ENCODE measurements around the gene SLC2A13.
A peak's percentile ranks its signal among the peaks of the same experiment; 100 is the strongest.
"Not testable (repeated sequence)": the region's sequence is repeated elsewhere in the genome, so short reads cannot be mapped to it uniquely, and the experiment has no call there.

Gene SLC2A13

GRCh38 chr12:40063414-40063813 is 42.5 kb downstream of the SLC2A13 start:
- peaks cover 16% of the 10 kb centered on the region for H3K4me1 ChIP-seq (ENCODE audit: control insufficient read depth, insufficient read depth, low read length)
- no peaks in the 10 kb centered on the region for H3K27me3 ChIP-seq (replicated peaks; ENCODE audit: control insufficient read depth, insufficient read depth, low read length)
- H3K9ac ChIP-seq (ENCODE audit: low read length): no peak overlapping the region
- H3K36me3 ChIP-seq (ENCODE audit: control insufficient read depth, insufficient read depth, low read length, severe bottlenecking): no peaks in the 10 kb centered on the region
- DNase-seq (ENCODE audit: low read depth): no peak
- H3K9me3 ChIP-seq (ENCODE audit: control insufficient read depth, low read length): no peaks in the 10 kb centered on the region
- H3K4me3 ChIP-seq (ENCODE audit: low read length): no peak overlapping the region

DNA sequence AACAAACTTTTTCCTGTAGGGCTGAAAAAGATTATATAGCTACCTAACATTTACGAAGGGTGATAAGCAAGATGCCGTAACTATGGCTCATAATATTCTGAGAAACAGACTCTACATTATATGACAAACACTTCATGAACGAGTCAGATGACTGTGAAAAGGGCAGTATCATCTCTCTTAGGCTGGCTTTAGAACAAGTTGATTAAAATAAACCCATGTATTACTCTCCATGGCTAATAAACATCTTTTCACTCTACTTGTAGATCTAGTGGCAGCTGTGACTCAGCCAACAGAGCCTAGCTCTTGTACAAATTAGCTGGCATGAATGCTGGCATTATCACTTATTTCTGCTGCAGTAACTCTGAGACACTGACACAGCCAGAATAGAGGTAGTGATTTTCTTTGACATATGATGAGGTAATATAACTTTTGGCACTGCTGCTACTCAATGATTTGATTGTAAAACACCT is 47.1 kb downstream of the SLC2A13 start:
- no peak for DNase-seq (ENCODE audit: low read depth)
- H3K9ac ChIP-seq (ENCODE audit: low read length): no peak overlapping the region
- no peaks in the 10 kb centered on the region for H3K27me3 ChIP-seq (replicated peaks; ENCODE audit: control insufficient read depth, insufficient read depth, low read length)
- no peak overlapping the region for H3K4me3 ChIP-seq (ENCODE audit: low read length)
- peaks cover 25% of the 10 kb centered on the region for H3K4me1 ChIP-seq (ENCODE audit: control insufficient read depth, insufficient read depth, low read length)
- H3K36me3 ChIP-seq (ENCODE audit: control insufficient read depth, insufficient read depth, low read length, severe bottlenecking): no peaks in the 10 kb centered on the region
- H3K9me3 ChIP-seq (ENCODE audit: control insufficient read depth, low read length): no peaks in the 10 kb centered on the region

GRCh38 chr12:40056373-40056772 is 49.5 kb downstream of the SLC2A13 start:
- H3K9ac ChIP-seq (ENCODE audit: low read length): no peak overlapping the region
- H3K4me3 ChIP-seq (ENCODE audit: low read length): no peak overlapping the region
- no peaks in the 10 kb centered on the region for H3K27me3 ChIP-seq (replicated peaks; ENCODE audit: control insufficient read depth, insufficient read depth, low read length)
- H3K36me3 ChIP-seq (ENCODE audit: control insufficient read depth, insufficient read depth, low read length, severe bottlenecking): no peaks in the 10 kb centered on the region
- peaks cover 25% of the 10 kb centered on the region for H3K4me1 ChIP-seq (ENCODE audit: control insufficient read depth, insufficient read depth, low read length)
- DNase-seq (ENCODE audit: low read depth): no peak
- no peaks in the 10 kb centered on the region for H3K9me3 ChIP-seq (ENCODE audit: control insufficient read depth, low read length)

DNA sequence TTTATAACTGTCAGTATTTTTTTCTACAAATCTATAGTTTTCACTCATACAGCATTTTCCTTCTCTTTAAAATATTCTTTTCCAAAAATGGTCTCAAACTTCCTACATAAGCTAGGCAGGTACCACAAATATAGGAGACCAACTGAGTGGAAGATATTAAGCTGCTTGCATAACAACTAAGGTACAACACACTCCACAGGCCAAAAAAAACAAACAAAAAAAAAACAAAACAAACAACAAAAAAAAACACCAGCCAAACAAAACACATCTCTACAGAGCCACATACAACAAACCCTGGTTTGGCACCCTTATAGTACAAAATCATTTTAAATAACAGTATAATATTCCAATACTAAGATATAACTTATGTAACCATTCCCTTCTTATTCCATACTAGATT is 50.1 kb downstream of the SLC2A13 start:
- no peaks in the 10 kb centered on the region for H3K36me3 ChIP-seq (ENCODE audit: control insufficient read depth, insufficient read depth, low read length, severe bottlenecking)
- peaks cover 25% of the 10 kb centered on the region for H3K4me1 ChIP-seq (ENCODE audit: control insufficient read depth, insufficient read depth, low read length)
- no peaks in the 10 kb centered on the region for H3K27me3 ChIP-seq (replicated peaks; ENCODE audit: control insufficient read depth, insufficient read depth, low read length)
- no peaks in the 10 kb centered on the region for H3K9me3 ChIP-seq (ENCODE audit: control insufficient read depth, low read length)
- H3K9ac ChIP-seq (ENCODE audit: low read length): no peak overlapping the region
- H3K4me3 ChIP-seq (ENCODE audit: low read length): no peak overlapping the region
- DNase-seq (ENCODE audit: low read depth): no peak

DNA sequence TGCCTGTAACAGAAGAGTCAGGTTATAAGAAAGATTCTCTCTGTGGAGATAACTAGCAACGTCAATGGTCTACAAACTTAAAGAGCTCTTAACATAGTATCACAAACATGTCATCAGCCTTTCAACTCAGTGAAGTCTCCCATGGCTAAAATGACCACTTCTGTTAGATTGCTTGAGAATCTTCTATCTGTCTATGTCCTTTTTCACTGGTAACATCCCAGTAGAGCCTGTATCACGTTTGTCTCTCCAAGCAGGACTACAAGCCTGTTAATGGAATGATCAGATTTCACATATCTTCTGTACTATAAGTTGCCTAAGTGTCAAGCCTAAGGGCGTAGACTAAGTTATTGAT is 50.7 kb downstream of the SLC2A13 start:
- no peaks in the 10 kb centered on the region for H3K27me3 ChIP-seq (replicated peaks; ENCODE audit: control insufficient read depth, insufficient read depth, low read length)
- DNase-seq (ENCODE audit: low read depth): no peak
- peak overlapping the region; percentile 63 for H3K4me3 ChIP-seq (ENCODE audit: low read length)
- no peaks in the 10 kb centered on the region for H3K36me3 ChIP-seq (ENCODE audit: control insufficient read depth, insufficient read depth, low read length, severe bottlenecking)
- H3K9ac ChIP-seq (ENCODE audit: low read length): no peak overlapping the region
- peaks cover 21% of the 10 kb centered on the region for H3K4me1 ChIP-seq (ENCODE audit: control insufficient read depth, insufficient read depth, low read length)
- no peaks in the 10 kb centered on the region for H3K9me3 ChIP-seq (ENCODE audit: control insufficient read depth, low read length)

- H3K4me3 ChIP-seq (ENCODE audit: low read length): peak overlapping the region; percentile 63
- DNase-seq (ENCODE audit: low read depth): peak; percentile 24
- H3K9me3 ChIP-seq (ENCODE audit: control insufficient read depth, low read length): no peaks in the 10 kb centered on the region
- no peak overlapping the region for H3K9ac ChIP-seq (ENCODE audit: low read length)
- H3K36me3 ChIP-seq (ENCODE audit: control insufficient read depth, insufficient read depth, low read length, severe bottlenecking): no peaks in the 10 kb centered on the region
- peaks cover 20% of the 10 kb centered on the region for H3K4me1 ChIP-seq (ENCODE audit: control insufficient read depth, insufficient read depth, low read length)
- no peaks in the 10 kb centered on the region for H3K27me3 ChIP-seq (replicated peaks; ENCODE audit: control insufficient read depth, insufficient read depth, low read length)
Measured at GRCh38 chr12:40054555-40055227, 51.2 kb downstream of the SLC2A13 start.

GRCh38 chr12:40049268-40049667 is 56.6 kb downstream of the SLC2A13 start:
- H3K27me3 ChIP-seq (replicated peaks; ENCODE audit: control insufficient read depth, insufficient read depth, low read length): no peaks in the 10 kb centered on the region
- no peak overlapping the region for H3K4me3 ChIP-seq (ENCODE audit: low read length)
- H3K4me1 ChIP-seq (ENCODE audit: control insufficient read depth, insufficient read depth, low read length): peaks cover 3% of the 10 kb centered on the region
- DNase-seq (ENCODE audit: low read depth): no peak
- H3K9me3 ChIP-seq (ENCODE audit: control insufficient read depth, low read length): no peaks in the 10 kb centered on the region
- H3K36me3 ChIP-seq (ENCODE audit: control insufficient read depth, insufficient read depth, low read length, severe bottlenecking): no peaks in the 10 kb centered on the region
- H3K9ac ChIP-seq (ENCODE audit: low read length): no peak overlapping the region

DNA sequence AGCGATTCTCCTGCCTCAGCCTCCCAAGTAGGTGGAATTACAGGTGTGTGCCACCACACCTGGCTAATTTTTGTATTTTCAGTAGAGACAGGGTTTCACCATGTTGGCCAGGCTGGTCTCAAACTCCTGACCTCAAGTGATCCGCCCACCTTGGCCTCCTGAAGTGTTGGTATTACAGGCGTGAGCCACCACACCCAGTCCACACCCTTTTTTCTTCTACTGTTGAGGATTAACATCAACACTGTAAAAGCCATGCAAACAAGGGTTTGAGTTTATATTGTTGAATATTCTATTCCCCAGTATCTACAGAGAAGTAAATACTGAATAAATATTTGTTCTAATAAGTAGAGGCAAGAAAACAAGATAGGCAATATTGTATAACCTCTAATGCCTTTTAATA is 58.9 kb downstream of the SLC2A13 start:
- not testable (repeated sequence) for H3K9me3 ChIP-seq (ENCODE audit: control insufficient read depth, low read length); H3K4me3 ChIP-seq (ENCODE audit: low read length); H3K4me1 ChIP-seq (ENCODE audit: control insufficient read depth, insufficient read depth, low read length); H3K9ac ChIP-seq (ENCODE audit: low read length); H3K27me3 ChIP-seq (replicated peaks; ENCODE audit: control insufficient read depth, insufficient read depth, low read length); DNase-seq (ENCODE audit: low read depth); H3K36me3 ChIP-seq (ENCODE audit: control insufficient read depth, insufficient read depth, low read length, severe bottlenecking)

DNA sequence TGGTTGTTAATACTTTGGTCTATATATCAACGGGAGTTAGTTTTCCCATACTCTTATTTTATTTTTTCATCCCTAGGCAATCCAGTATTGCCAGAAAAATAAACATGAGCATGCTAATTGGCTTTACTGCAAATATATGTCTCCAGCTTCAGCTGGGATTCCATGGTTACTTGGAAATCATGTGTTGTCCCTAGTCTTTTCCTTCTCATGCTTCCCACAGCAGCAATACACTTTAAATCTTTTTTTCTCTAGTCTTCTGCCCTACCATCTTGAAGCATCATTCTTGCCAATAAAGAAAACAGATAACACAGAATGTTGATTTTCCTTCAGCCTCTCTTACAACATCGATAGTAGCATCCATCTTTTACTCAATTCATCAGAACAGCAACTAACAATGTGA is 60.2 kb downstream of the SLC2A13 start:
- Histone ChIP-seq H3K9me3 (ENCODE audit: control insufficient read depth, low read length) (no peaks in the 10 kb centered on the region), H3K36me3 (ENCODE audit: control insufficient read depth, insufficient read depth, low read length, severe bottlenecking) (no peaks in the 10 kb centered on the region), H3K27me3 (replicated peaks; ENCODE audit: control insufficient read depth, insufficient read depth, low read length) (no peaks in the 10 kb centered on the region), H3K9ac (ENCODE audit: low read length) (no peak overlapping the region), H3K4me3 (ENCODE audit: low read length) (no peak overlapping the region), H3K4me1 (ENCODE audit: control insufficient read depth, insufficient read depth, low read length) (no peaks in the 10 kb centered on the region)
- no peak for DNase-seq (ENCODE audit: low read depth)

DNA sequence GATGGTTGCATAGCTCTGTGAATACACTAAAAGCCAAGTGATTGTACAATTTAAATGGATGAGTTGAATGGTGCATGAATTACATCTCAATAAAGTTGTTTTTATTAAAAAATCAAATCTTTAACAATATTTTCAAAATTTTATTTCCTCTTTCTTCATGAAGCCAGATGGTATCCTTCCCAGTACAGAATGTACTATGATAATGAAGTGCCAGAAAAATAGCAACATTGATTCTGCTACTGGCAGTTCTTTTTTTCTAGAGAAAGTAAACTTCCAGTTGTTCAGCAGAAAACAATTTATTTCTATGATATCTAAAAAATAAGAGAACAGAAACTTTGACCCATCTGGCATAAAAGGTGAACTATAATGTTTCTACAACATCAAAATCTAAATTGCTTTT is 61.5 kb downstream of the SLC2A13 start:
- no peaks in the 10 kb centered on the region for H3K27me3 ChIP-seq (replicated peaks; ENCODE audit: control insufficient read depth, insufficient read depth, low read length)
- H3K4me3 ChIP-seq (ENCODE audit: low read length): no peak overlapping the region
- H3K9ac ChIP-seq (ENCODE audit: low read length): no peak overlapping the region
- no peak for DNase-seq (ENCODE audit: low read depth)
- H3K36me3 ChIP-seq (ENCODE audit: control insufficient read depth, insufficient read depth, low read length, severe bottlenecking): no peaks in the 10 kb centered on the region
- H3K4me1 ChIP-seq (ENCODE audit: control insufficient read depth, insufficient read depth, low read length): no peaks in the 10 kb centered on the region
- no peaks in the 10 kb centered on the region for H3K9me3 ChIP-seq (ENCODE audit: control insufficient read depth, low read length)

DNA sequence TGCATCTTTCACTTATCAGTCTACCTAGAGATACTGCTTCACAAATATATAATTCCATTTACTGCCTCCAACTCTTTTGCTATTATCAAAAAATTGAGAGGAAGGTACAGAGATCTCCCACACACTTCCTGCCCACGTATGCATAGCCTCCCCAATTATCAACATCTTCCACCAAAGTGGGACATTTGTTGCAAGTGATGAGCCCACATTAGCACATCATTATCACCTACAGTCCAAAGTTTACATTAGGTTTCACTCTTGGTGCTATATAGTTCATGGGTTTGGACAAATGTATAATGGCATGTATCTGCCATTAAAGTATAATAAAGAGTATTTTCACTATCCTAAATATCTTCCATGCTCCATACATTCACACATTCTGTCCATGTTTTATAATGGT is 66.3 kb downstream of the SLC2A13 start:
- Histone ChIP-seq H3K27me3 (replicated peaks; ENCODE audit: control insufficient read depth, insufficient read depth, low read length) (no peaks in the 10 kb centered on the region), H3K9ac (ENCODE audit: low read length) (no peak overlapping the region), H3K4me1 (ENCODE audit: control insufficient read depth, insufficient read depth, low read length) (no peaks in the 10 kb centered on the region), H3K36me3 (ENCODE audit: control insufficient read depth, insufficient read depth, low read length, severe bottlenecking) (no peaks in the 10 kb centered on the region), H3K4me3 (ENCODE audit: low read length) (no peak overlapping the region), H3K9me3 (ENCODE audit: control insufficient read depth, low read length) (no peaks in the 10 kb centered on the region)
- DNase-seq (ENCODE audit: low read depth): no peak

- Histone ChIP-seq H3K27me3 (replicated peaks; ENCODE audit: control insufficient read depth, insufficient read depth, low read length) (no peaks in the 10 kb centered on the region), H3K9ac (ENCODE audit: low read length) (no peak overlapping the region), H3K9me3 (ENCODE audit: control insufficient read depth, low read length) (no peaks in the 10 kb centered on the region), H3K4me1 (ENCODE audit: control insufficient read depth, insufficient read depth, low read length) (no peaks in the 10 kb centered on the region), H3K36me3 (ENCODE audit: control insufficient read depth, insufficient read depth, low read length, severe bottlenecking) (no peaks in the 10 kb centered on the region), H3K4me3 (ENCODE audit: low read length) (no peak overlapping the region)
- DNase-seq (ENCODE audit: low read depth): no peak
Measured at GRCh38 chr12:40038619-40039018, 67.3 kb downstream of the SLC2A13 start.
